CD4-positive, alpha-beta T cell treated with Interleukin-1 beta for 1 hour (primary cell): Measurements from ENCODE around the gene GYS2.
A peak's percentile ranks its signal among the peaks of the same experiment; 100 is the strongest.

Experiments
- DNase-seq, 2 donors: peaks; one replicate each; pipeline ENCODE4 v3.0.0-alpha.2; 2020 to 2022

The GYS2 gene

DNA sequence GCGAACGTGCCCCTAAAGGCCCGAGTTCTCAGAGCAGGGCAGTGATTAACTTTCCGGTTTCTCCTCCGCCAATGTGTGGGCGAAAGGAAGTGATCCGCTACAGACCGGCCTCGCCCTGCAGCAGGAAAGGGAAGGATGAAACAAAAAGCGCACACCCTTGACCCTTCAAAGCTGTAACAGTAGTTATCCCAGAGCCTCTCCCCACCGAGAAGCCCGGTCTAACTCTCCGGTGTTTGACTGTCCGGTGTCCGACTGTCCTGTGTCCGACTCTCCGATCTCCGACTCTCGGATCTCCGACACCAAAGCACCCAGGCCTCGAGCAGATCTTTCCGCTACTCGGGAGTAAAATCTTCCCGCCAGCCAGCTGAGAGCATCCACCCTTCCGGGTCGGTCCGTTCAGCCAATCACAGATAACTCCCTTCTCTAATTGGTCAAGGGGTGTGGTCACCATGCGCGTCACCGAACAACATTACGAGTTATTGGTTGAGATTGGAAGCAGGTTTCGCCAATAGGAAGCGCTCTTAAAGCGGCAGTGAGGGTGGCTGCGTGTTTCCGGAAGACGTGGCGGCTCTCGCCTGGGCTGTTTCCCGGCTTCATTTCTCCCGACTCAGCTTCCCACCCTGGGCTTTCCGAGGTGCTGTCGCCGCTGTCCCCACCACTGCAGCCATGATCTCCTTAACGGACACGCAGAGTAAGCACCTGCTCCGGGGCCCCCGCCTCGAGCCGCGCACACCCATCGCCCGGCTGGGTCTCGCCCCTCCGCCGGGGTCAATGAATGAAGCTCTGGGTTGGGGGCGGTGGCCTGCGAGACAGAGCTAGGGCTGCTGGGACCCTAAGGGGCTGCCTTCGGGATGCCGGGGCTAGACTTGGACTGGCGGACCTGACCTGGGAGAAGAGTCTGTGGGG, 103.1 kb downstream of the GYS2 start, which contains the start of the genes GOLT1B and RECQL:
Gene GOLT1B, plus strand, starts transcription at position 532 of the 906 bp plus-strand sequence. Its CDS starts 135 bp downstream, at position 667.
Gene RECQL, minus strand, starts transcription at position 378 of the 906 bp plus-strand sequence. CDS start 2,065 bp downstream, outside the sequence.
- peak; percentile 92 to 95 for DNase-seq

DNA sequence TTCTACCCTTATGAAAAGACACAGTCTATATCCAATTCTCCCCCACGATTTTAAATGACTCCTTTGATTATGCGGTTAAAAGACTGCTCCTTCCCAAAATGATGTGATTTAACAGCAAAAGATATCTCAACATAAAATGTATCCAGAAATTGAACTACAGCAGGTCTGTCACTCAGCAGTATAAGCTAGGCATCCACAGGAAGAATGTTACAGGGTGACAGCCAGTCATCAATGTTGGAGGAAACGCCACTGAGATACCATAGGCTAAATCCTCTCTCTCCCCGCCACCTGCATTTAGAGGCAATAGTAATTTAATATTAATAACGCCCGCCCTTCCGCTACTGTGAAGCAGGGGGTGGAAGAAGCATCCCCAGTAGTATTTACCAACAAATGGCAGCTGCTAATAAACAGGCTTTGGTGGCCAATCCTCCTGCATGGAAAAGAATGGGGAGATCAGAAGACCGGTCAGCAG, 103.8 kb downstream of the GYS2 start:
- no peak for DNase-seq

DNA sequence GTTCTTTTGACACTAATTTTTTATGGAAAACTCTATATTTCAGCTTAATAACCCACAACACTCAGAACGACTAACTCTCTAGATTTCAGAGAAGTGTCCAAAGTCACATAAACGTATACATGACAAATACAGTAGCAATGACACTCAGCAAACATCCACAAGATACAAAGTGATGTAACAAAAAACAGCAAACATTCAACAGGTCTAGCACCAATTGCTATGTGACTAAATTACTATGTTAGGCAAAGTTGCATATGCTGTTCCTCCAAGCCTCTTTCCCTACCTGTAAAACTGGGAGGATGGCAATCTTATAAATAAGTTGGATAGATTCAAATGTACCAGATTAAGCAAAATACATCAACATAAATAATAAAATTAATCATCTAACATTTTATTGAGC, 104.9 kb downstream of the GYS2 start:
- no peak for DNase-seq
